Mucosa of rectum (tissue), 2 donors: ENCODE results near the gene GJC2.

Experiments
- H3K27ac ChIP-seq, 2 donors: one replicate each; pipeline ENCODE4 v1.7.0; 2013; ENCODE audit warnings: inconsistent platforms in 2 of 2, low read depth in 2 of 2, low read length in 2 of 2
- H3K27me3 ChIP-seq, 2 donors: one replicate each; pipeline ENCODE4 v1.7.0; 2013; ENCODE audit warnings: low read length in 2 of 2; ENCODE audit not compliant: control insufficient read depth in 2 of 2, insufficient read depth in 2 of 2
- H3K36me3 ChIP-seq, 2 donors: one replicate each; pipeline ENCODE4 v1.7.0; 2013; ENCODE audit warnings: low read length in 2 of 2; ENCODE audit not compliant: control insufficient read depth in 2 of 2, insufficient read depth in 2 of 2
- H3K4me1 ChIP-seq, 2 donors: one replicate each; pipeline ENCODE4 v1.7.0; 2013; ENCODE audit warnings: low read length in 2 of 2, mild to moderate bottlenecking in 1 of 2; ENCODE audit not compliant: control insufficient read depth in 2 of 2, insufficient read depth in 2 of 2
- H3K4me3 ChIP-seq, 2 donors: one replicate each; pipeline ENCODE4 v1.7.0; 2013; ENCODE audit warnings: low read length in 2 of 2
- H3K9ac ChIP-seq, 2 donors: one replicate each; pipeline ENCODE4 v1.7.0; 2013; ENCODE audit warnings: low read length in 2 of 2, low read depth in 1 of 2, mild to moderate bottlenecking in 1 of 2
- H3K9me3 ChIP-seq, 2 donors: one replicate each; pipeline ENCODE4 v1.7.0; 2013; ENCODE audit warnings: low read length in 2 of 2; ENCODE audit not compliant: control insufficient read depth in 2 of 2
- donor health status: healthy.
- donor health status: Normal muscosa, but diverticular disease.

The GJC2 gene

DNA sequence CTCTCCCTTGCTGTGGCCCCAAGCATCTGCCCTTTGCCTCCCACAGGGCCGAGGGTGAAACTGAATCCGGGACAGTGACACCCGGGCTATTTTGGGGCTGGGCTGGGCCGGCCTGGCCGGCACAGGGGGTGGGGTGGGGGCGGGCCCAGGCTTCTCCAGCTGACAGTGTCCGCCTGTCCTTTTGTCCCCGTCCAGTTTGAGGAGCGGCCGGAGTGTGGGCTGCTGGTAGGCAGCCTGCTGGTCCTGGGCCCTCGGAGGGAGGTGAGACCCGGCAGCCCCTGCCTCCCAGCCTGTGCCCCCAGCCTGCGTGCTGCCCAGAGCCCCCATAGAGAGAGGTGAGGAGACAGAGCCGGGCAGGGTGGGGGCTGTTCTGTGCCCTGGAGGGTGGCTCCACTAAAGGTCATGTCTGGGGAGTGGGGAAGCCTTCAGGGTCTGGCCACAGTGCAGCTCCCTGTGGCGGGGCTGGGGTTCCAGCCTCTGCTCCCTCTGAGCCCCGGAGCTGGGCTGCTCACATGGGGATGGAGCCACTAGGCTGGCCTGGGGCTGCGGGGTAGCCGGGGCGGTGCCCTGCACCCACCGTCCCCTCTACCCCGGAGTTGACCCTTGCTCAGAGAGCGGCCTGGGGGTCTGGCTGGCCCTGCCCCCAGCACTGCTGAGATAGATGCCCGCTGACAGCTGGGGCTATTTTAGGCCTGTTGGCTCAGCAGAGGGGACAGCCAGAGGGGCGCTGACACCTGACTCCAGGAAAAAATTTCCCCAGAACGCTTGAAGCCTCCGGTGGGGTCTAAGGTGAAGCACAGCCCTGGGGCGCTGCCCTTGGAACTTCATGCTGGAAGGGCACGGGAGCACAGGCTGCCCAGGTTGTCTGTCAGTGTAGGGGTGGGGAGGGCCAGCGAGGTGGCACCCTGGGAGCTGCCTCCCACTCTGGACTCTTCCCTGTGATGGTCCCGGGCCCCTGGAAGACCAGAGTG, 58.4 kb downstream of the GJC2 start, which contains the start of gene OBSCN:
OBSCN (plus strand) TSS at position 194 of the 971 bp plus-strand sequence. CDS start 3,740 bp downstream, outside the sequence.
- H3K4me3 ChIP-seq = no peak within 1 kb of the TSS
- no peak within 1 kb of the TSS for H3K27ac ChIP-seq
- H3K9ac ChIP-seq = no peak within 1 kb of the TSS
- H3K9me3 ChIP-seq = no peaks in the 10 kb centered on the region
- no peaks in the 10 kb centered on the region for H3K4me1 ChIP-seq
- peaks cover 0 to 4% of the 10 kb centered on the region in 2 donors for H3K27me3 ChIP-seq
- no peaks in the 10 kb centered on the region for H3K36me3 ChIP-seq

DNA sequence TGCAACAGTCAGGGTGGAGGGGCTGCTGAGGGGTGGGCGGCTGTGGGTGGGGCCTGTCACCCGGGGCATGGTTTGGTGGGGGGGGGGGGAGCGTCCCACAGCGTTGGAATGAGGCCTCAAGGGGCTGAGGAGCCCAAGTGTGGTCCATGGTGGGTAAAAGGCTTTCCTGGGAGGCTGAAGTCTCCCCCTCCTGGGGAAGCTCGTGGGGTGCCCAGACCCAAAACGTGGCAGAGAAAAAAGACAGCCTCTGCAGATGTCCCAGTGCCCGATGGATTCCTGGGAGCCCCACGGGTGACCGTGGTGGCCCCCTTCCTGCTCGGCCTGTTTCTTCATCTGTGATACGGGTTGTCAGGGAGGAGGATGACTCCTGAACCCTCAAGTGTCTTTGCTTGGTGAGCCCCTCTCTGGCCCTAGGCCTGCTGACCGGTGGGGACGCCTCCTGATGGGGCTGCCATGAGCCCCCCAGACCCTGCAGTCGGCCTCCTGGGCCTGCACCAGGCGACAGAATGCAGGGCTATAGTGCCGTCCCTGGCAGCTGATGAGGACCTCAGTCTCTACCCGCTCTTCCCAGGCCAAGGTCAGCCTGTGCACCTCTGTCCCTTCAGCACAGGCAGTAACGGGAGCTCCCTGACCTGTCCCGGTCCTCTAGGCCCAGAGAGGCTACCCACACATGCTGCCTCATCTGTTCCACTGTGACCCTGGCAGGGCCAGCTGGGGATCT, 59.3 kb downstream of the GJC2 start:
- Histone ChIP-seq H3K9ac (no peak overlapping the region), H3K36me3 (no peaks in the 10 kb centered on the region), H3K27me3 (peaks cover 0 to 4% of the 10 kb centered on the region in 2 donors), H3K27ac (no peak overlapping the region), H3K4me1 (no peaks in the 10 kb centered on the region), H3K9me3 (no peaks in the 10 kb centered on the region), H3K4me3 (no peak overlapping the region)
